HG02870 (cell line): ENCODE data around the gene KIAA0825.

Experiments
- ATAC-seq: cut with Tn5 transposase; IDR thresholded peaks from one replicate; pipeline ENCODE4 v1.9.1; 2021; ENCODE audit warnings: mild to moderate bottlenecking, moderate library complexity; ENCODE audit not compliant: unreplicated experiment

The KIAA0825 gene

DNA sequence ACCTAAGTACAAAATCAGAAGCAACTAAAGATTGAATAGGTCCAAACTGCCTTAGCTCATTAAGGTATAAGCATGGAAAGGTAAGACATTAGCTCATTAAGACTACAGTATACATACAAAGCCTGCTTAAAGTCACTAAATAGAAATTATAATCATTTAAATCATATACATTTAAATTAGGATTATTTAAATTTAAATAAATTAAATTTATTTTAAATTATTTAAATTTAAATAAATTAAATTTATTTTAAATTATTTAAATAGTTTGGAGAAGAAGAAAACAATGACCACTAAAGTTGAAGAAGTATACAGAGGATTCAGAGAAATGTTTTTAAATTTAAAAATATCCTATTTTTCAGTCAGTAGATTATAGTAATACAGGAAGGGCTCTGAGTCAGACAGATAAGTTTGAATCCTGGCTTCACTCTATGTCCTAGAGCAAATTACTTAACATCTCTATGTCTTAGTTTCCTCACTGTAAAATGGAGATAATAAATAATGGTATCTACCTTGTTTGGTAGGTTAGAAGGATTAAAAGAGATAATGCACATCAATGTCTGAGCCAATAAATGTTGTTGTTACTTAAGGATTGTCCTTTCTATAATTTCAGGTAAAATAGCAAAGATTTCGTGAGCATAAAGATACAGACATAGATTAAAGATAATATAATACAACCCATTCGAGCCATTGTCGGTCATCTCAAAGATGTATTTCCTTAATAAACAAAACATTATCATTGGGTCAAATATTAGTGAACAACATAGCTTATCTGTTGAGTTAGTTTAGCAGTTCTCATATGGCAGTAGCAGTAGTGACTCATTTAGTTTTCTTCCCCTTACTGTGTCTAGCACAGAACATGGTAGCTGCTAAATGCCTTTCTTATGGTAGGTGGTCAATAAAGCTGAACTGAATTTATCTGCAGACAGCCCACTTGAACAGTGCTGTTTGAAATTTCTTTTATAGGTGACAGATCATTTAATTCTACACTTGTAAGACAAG, 100.6 kb downstream of the KIAA0825 start:
- ATAC-seq: no peak

- ATAC-seq: no peak
Measured at GRCh38 chr5:94516148-94516547, 102.3 kb downstream of the KIAA0825 start.

DNA sequence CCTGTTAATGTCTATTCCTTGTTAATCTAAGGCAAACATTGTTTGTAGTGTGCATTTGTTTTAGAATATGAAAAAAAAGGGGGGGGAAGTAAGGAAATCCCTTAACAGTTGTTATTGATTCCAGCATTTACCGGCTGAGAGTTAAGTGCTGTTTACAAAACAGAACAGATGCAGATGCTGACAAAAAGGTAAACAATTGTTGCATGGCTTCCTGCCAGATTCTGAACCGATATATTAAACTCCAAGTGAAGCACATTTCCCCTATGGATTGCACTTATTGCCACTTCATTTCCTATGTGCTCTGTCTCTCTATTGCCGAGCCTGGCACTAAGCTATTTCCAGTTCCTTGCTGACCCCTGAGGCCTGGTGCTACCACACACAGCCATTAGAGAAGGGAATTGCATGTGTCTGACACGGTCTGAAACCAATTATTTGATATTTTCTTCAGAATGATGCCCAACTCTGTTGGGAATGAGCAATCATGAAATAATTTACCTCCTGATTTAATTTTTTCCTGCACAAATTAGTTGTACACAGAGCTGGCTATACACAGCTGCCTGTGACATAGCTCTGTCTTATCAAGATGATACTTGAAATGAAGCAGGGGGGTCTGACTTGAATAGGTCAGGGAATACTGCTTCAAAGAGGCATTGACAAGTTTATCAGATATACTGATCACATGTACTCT, 109.8 kb downstream of the KIAA0825 start:
- no peak for ATAC-seq

DNA sequence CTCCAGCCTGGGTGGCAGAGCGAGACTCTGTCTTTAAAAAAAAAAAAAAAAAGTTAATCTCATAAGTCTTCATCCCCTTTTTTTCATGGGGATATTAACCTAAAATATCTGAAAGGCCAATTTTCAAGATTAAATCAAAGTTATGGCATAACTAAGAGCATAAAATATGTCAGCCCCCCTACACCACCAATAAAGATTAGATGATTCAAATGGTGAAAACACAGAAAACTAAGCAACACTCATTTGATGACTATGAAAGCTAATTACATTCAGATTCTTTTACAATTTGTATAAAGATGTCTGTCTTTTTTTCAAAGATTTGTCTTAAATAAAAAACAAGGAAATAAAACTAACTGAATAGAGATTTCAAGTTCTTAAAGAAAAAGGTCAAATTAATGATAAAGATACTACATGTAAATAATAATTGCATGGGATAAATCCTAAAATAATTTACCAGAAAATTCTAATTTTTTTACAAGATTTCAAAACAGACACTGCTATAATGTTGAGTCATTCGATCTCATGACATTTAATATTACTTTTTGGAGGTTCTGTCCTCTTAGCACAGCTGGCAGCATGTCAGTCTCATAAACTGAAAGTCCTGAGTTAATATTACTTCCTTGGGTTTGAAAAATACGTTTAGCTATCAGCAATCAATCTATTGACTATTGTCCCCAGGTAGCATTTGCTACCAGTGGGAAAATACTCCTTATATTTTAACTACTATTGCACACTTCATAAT, 112.9 kb downstream of the KIAA0825 start:
- no peak for ATAC-seq

- ATAC-seq: no peak
Measured at GRCh38 chr5:94503677-94504076, 114.7 kb downstream of the KIAA0825 start.

- ATAC-seq: no peak
Measured at GRCh38 chr5:94501365-94501764, 117.0 kb downstream of the KIAA0825 start.

DNA sequence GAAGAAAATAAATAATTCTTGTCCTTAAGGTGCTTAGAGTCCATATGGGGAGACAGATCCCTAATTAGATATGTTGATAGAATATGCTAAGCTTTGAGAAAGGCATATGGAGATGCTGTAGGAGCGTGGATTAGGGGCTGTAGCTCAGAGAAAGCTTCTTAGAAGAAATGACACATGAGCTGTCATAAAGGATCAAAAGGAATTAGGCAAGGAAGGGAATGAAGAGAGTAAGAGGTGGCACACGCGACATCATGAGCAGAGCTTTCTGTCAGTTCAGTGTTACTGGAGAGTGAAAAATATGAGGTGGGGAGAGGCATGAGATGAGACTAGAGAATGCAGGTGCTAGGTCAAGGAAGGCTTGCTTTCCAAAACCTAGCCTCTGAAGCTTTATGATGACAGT, 118.6 kb downstream of the KIAA0825 start:
- ATAC-seq: no peak

- no peak for ATAC-seq
Measured at GRCh38 chr5:94498199-94498598, 120.2 kb downstream of the KIAA0825 start.

- no peak for ATAC-seq
Measured at GRCh38 chr5:94485067-94485466, 133.3 kb downstream of the KIAA0825 start.

GRCh38 chr5:94481059-94481458, 137.3 kb downstream of the KIAA0825 start:
- ATAC-seq: no peak

GRCh38 chr5:94480486-94480885, 137.9 kb downstream of the KIAA0825 start:
- ATAC-seq: no peak

DNA sequence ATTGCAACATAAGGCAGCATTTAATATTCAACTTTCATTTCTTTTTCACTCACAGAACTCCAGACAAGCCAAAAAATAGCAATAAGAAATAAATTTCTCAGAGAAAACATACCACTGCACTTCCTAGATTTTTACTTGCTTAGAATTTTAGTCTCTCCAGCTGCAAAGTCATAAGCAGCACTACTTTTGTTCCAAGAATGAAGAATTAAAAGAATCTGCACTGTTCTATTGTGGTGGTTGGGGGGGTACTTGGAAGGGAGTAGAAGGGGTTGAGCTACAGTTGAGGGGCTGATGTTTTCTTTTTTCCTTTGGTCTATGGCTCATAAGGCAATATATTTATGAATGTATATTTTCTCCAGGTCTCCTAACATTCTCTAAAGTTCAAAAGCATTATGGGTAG, 144.5 kb downstream of the KIAA0825 start:
- ATAC-seq: no peak

DNA sequence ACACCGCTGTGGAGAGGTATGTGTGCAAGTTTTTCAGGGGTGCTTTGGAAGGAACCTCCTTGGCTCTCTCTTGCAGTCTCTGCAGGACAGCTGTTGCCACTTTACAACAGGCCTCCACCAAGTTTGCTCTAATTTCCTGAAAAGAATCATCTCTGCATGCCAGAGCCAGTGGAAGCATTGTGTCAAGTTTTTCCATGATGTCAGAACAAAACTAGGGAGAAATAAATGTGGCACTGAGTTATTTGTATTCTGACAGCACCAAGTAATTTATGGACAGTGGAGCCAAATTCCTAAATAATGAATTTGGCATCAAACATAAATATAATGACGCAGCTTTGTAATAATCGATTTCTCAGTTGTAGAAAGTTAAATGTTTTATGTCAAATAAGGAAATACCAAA, 146.9 kb downstream of the KIAA0825 start:
- no peak for ATAC-seq

DNA sequence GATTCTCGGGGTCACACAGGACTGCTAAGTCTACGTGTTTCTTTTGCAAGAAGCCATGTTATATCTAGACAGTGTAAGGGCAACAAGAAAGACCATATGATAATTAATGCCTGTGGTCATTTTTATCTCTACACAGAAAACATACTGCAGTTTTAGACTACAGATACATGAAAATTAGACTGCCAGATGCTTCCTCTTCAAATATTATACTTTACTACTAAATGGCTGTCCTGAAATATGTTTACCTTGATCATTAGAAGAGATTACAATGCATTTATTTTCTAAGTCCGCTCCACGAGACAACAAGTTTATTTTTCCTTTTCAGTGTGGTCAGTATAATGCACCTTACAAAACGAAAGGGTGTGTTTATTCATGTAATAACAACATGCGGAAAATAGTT, 147.6 kb downstream of the KIAA0825 start:
- ATAC-seq: no peak

DNA sequence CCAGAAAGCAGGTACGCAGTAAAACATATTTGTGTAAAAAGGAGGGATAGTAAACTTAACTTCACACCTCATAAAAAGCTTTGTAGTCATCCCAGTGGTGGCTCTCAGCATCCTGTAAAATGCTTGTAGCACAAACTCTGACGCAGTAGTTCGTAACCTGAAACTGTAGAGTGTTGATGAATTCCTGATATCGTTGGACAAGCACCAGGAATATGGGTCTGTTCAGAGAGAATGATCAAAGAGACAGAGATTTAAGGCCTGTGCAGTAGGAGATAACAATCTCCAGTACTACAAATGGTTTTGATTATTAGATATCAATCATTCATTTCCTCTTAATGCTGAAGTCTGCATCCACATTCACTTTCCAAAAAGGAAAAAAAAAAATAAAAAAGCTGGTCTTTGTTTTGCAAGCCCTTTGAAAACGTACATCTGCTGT, 148.5 kb downstream of the KIAA0825 start:
- ATAC-seq: no peak

DNA sequence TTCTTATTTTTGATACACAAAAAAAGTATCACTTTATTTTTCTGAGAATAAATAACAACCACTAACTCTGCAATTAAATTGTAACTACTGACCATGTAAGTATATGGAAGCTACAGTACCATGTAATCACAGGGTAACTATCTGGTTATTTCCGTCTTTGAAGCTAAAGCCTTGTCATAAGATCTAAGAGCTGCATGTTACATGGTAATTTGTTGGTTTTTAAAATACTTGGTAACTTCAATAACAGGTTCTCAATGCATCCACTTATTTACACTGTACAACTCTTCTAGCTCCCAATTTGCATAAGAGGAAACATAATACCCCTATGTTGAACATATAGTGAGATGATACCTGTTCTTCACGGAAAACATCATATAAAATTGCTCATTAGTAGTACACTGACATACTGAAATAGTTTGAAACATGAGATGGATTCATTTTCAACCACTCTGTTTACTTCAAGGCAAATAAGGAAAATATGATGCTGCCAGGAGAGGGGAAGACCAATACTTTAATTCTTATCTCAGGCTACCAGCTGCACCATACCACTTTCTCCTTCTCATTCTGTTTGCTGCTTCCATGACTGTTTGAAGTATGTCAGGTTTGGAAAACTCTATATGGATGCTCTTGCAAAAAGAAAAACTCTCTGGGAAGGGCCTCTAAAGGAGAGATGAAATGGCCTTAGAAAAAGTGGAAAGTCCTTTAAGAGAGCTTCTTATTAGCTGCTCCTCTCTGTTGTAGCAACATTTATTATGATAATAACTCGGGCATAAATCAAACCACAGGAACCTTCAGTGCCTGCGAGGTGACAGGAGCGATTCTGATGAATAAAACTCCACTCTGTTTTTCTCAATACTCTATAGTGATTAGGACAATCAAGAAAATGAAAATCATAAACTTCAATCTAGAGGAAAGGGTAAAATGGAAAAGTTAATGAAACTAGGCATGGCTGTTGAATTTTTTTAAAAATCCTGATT, 150.2 kb downstream of the KIAA0825 start:
- no peak for ATAC-seq

- no peak for ATAC-seq
Measured at GRCh38 chr5:94467346-94467953, 151.0 kb downstream of the KIAA0825 start.

DNA sequence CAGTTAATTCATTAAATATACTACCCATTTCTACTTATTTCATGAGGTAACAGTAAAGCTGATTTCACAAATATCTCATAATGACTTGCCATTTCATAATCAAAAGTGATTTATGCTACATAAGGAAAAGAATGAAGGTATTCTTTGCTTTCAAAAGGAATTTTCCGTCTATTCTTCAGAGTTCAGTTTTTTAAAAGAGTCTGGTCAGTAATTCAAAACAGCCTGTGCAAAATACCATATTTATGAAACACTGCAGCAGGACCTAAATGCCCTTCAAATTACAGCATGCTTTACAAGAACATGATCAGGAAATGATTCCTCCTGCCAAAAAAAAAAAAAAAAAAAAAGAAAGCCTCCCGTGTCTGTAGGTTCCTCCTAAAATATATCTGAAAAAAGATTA, 154.7 kb downstream of the KIAA0825 start:
- no peak for ATAC-seq

- no peak for ATAC-seq
Measured at GRCh38 chr5:94461131-94461530, 157.3 kb downstream of the KIAA0825 start.

GRCh38 chr5:94459915-94460314, 158.5 kb downstream of the KIAA0825 start:
- ATAC-seq: no peak
